Measurements from ENCODE around the gene DAZAP1. TPM values are rescaled to one million over a fixed set of nuclear protein-coding genes. Genes with fewer than 3 reads are reported as not detected.

DAZAP1 gene
- total and polyA plus RNA-seq, 8 donors, result 21.4 to 124 (median 51.5) TPM

- no peak overlapping the region for H3K27ac ChIP-seq
- TF ChIP-seq POLR2AphosphoS5 (IDR thresholded peaks at IDR 0.05), result no peak
- TF ChIP-seq EP300 (IDR thresholded peaks at IDR 0.05), result no peak
- no peak for TF ChIP-seq POLR2A (IDR thresholded peaks at IDR 0.05)
- TF ChIP-seq, protein P1, sequence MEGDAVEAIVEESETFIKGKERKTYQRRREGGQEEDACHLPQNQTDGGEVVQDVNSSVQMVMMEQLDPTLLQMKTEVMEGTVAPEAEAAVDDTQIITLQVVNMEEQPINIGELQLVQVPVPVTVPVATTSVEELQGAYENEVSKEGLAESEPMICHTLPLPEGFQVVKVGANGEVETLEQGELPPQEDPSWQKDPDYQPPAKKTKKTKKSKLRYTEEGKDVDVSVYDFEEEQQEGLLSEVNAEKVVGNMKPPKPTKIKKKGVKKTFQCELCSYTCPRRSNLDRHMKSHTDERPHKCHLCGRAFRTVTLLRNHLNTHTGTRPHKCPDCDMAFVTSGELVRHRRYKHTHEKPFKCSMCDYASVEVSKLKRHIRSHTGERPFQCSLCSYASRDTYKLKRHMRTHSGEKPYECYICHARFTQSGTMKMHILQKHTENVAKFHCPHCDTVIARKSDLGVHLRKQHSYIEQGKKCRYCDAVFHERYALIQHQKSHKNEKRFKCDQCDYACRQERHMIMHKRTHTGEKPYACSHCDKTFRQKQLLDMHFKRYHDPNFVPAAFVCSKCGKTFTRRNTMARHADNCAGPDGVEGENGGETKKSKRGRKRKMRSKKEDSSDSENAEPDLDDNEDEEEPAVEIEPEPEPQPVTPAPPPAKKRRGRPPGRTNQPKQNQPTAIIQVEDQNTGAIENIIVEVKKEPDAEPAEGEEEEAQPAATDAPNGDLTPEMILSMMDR (IDR thresholded peaks at IDR 0.05), result no peak
- no peaks in the 10 kb centered on the region for H3K36me3 ChIP-seq
- no peak overlapping the region for H3K4me3 ChIP-seq
- peaks cover 23 to 55% (median 51%) of the 10 kb centered on the region in 4 donors for H3K4me1 ChIP-seq
- 44 to 57% (median 55%) methylated on average over 17 to 25 of the region's 25 CpGs for WGBS, 5 donors
- intact Hi-C loops (cut with DNase I; ENCODE audit: low total_unique reads), result no loop called here
- DNase-seq, result no peak
- H3K27me3 ChIP-seq, result peaks cover 0 to 20% (median 0%) of the 10 kb centered on the region in 3 donors
- H3K9me3 ChIP-seq, result no peaks in the 10 kb centered on the region
Measured at GRCh38 chr19:1402411-1403070, 4.8 kb upstream of the DAZAP1 start.

DNA sequence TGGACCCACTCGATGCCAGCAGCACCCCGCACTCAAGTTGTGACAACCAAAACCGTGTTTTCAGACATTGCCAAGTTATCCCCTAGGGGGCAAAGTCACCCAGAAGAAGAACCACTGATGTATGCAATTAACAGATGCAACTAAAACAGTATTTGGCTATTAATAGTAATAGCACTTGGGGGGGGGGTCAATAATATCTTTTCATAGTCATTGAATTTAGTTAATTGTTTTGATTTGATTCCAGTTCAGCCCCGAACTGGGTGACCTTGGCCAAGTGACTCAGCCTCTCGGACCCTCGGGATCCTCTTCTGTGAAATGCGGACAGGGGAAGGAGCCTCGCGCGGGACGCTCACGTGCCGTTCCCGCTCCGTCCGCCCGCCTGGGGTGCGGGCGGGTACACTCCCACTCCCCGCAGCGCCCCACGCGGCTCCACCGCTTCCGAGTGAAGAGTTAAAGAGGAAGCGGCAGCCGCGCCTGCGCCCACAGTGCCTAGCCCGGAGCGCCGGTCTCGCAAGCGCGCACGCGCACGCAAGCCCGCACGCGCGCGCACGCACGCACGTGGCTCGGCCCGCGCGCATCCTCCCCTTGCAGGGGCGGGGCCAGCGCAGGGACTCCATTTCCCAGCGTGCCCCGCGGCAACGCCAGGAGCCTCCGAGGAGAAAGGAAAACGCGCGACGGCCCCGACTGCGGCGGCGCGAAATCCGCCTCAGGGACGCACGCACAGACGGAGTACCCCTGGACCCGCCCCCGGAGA lies 435 bp upstream of the DAZAP1 start:
- Histone ChIP-seq H3K27ac (peak overlapping the region; percentile 82 to 98 (median 88)), H3K4me1 (peaks cover 30 to 67% (median 63%) of the 10 kb centered on the region in 4 donors), H3K27me3 (peaks cover 0 to 8% (median 0%) of the 10 kb centered on the region in 3 donors), H3K36me3 (peaks cover 0 to 10% (median 8%) of the 10 kb centered on the region in 4 donors), H3K9me3 (no peaks in the 10 kb centered on the region), H3K4me3 (peak overlapping the region; percentile 52 to 100 (median 98))
- intact Hi-C loops (cut with DNase I; ENCODE audit: low total_unique reads), result no loop called here
- TF ChIP-seq POLR2A (IDR thresholded peaks at IDR 0.05) (no peak), POLR2AphosphoS5 (IDR thresholded peaks at IDR 0.05) (peak; percentile 42 to 86 (median 73))
- TF ChIP-seq, protein P1 (IDR thresholded peaks at IDR 0.05), result peak in 2 of 7 experiments; percentile 29 to 35
- DNase-seq, result peak; percentile 100
- 0 to 2% (median 0%) methylated on average over 47 to 72 of the region's 72 CpGs for WGBS, 5 donors

GRCh38 chr19:1408300-1409203 lies 1.2 kb downstream of the DAZAP1 start:
- peak; percentile 51 to 82 for DNase-seq
- Histone ChIP-seq H3K4me1 (peaks cover 46 to 69% (median 65%) of the 10 kb centered on the region in 4 donors), H3K36me3 (peaks cover 12 to 22% (median 18%) of the 10 kb centered on the region in 4 donors), H3K27me3 (peaks cover 0 to under 1% (median 0%) of the 10 kb centered on the region in 3 donors), H3K4me3 (peak overlapping the region; percentile 97 to 100 (median 100)), H3K27ac (peak overlapping the region; percentile 88 to 98 (median 96)), H3K9me3 (no peaks in the 10 kb centered on the region)
- intact Hi-C loops (cut with DNase I; ENCODE audit: low total_unique reads), result no loop called here
- WGBS, 5 donors, result 0 to 3% (median 0%) methylated on average over 11 to 69 of the region's 69 CpGs
- no peak for TF ChIP-seq EP300 (IDR thresholded peaks at IDR 0.05)

DNA sequence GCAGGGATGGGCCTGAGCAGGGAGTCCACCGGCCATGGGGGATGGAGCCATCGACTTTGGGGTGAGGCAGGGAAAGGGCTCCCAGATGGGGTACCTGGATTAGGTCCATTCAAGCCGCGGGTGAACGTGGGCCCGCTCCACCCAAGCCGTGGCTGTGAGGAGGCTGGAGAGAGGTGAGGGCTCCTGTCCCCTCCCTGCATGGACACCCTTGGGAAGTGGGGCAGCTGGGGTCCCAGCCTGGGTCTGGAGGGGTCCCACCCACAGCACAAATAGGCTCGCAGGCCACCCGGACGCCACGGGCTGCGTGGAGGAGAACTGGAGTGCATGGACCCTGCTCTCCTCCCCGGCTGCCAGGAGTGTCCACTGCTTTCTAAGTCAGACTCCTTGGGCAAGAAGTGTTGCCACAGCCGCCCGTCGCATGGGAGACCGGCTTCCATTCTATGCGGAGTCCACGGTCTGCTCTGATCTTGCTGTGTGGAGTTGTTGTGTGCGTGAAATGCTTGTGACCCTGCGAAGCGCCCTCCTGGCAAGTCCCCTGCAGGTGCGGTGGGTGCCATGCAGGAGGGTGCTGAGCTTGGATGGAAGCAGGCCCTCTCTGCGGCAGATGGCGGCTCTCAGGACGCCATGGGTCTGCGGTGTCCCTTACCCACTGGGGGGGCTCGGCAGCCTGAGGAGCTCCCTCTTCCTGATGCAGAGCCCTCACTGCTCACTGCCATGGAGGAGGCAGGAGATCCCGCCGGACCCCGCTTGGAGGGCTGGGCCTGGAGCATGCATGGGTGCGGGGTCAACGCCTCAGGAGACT lies 2.0 kb downstream of the DAZAP1 start:
- H3K9me3 ChIP-seq, result no peaks in the 10 kb centered on the region
- peak overlapping the region; percentile 97 to 100 (median 100) for H3K4me3 ChIP-seq
- 30 to 49% (median 42%) methylated on average over 20 to 33 of the region's 33 CpGs for WGBS, 5 donors
- peaks cover 55 to 77% (median 73%) of the 10 kb centered on the region in 4 donors for H3K4me1 ChIP-seq
- H3K36me3 ChIP-seq, result peaks cover 13 to 27% (median 20%) of the 10 kb centered on the region in 4 donors
- no peaks in the 10 kb centered on the region for H3K27me3 ChIP-seq
- peak overlapping the region; percentile 88 to 98 (median 96) for H3K27ac ChIP-seq
- intact Hi-C loops (cut with DNase I; ENCODE audit: low total_unique reads), result no loop called here
- no peak for DNase-seq
- TF ChIP-seq, protein P1 (IDR thresholded peaks at IDR 0.05), result no peak
- TF ChIP-seq POLR2AphosphoS5 (IDR thresholded peaks at IDR 0.05), result no peak
- TF ChIP-seq EP300 (IDR thresholded peaks at IDR 0.05), result no peak
- no peak for TF ChIP-seq POLR2A (IDR thresholded peaks at IDR 0.05)
